K562 (cell line): ENCODE data around the gene SPECC1L. TPM values are rescaled to one million over a fixed set of nuclear protein-coding genes. Genes with fewer than 3 reads are reported as not detected.

Source experiments
- C11orf30 ChIP-seq: fragments of 450-650 bp; IDR thresholded peaks from 2 replicates; pipeline ENCODE4 v1.6.1; 2016; ENCODE audit warnings: low read depth, mild to moderate bottlenecking
- CBX8 ChIP-seq: fragments of 200-600 bp; sonication (generic); IDR thresholded peaks from 2 replicates; pipeline ENCODE4 v1.6.1; 2012; ENCODE audit warnings: borderline replicate concordance, mixed run types, low read depth, mild to moderate bottlenecking, moderate library complexity, mixed read lengths, low read length, control low read depth, inconsistent platforms; ENCODE audit not compliant: poor library complexity, severe bottlenecking; ENCODE audit errors: extremely low read depth
- CHD2 ChIP-seq: IDR thresholded peaks from 2 replicates; pipeline ENCODE4 v1.6.1; 2011; ENCODE audit warnings: low read depth, low read length
- ESRRA ChIP-seq: fragments of 450-650 bp; IDR thresholded peaks from 2 replicates; pipeline ENCODE4 v1.6.1; 2014; ENCODE audit warnings: low read depth, mild to moderate bottlenecking, moderate library complexity, borderline replicate concordance
- FOXM1 ChIP-seq, 2 experiments: fragments of 450-650 bp in 1 of 2; sonication (generic) in 1 of 2; formaldehyde crosslinking in 1 of 2; IDR thresholded peaks; 2 replicates each; pipeline versions ENCODE4 v1.6.1 to v1.9.0; 2017 to 2022; ENCODE audit warnings: low read depth in 2 of 2, mild to moderate bottlenecking in 2 of 2, missing genetic modification reagents in 1 of 2, moderate library complexity in 1 of 2
- HDAC1 ChIP-seq, 2 experiments: fragments of 450-650 bp; IDR thresholded peaks; 2 replicates each; pipeline ENCODE4 v1.6.1; 2016 to 2017; ENCODE audit warnings: inconsistent platforms in 1 of 2, mild to moderate bottlenecking in 1 of 2, moderate library complexity in 1 of 2
- HIVEP1 ChIP-seq: fragments of 250-450 bp; sonication (Bioruptor Pico); IDR thresholded peaks from 2 replicates; pipeline ENCODE4 v1.4.0; 2020; ENCODE audit warnings: mild to moderate bottlenecking
- HMG20A ChIP-seq: fragments of 450-650 bp; formaldehyde crosslinking; conservative IDR thresholded peaks from 2 replicates; pipeline ENCODE4 v1.4.0; 2020; ENCODE audit warnings: mild to moderate bottlenecking, mixed read lengths
- KLF10 ChIP-seq: fragments of 250-450 bp; sonication (Bioruptor Pico); IDR thresholded peaks from 2 replicates; pipeline ENCODE4 v1.6.1; 2021; ENCODE audit warnings: matching md5 sums
- MAFG ChIP-seq: fragments of 450-650 bp; conservative IDR thresholded peaks from 2 replicates; pipeline ENCODE4 v1.6.1; 2016; ENCODE audit warnings: missing genetic modification characterization, missing compliant biosample characterization
- MAFK ChIP-seq: IDR thresholded peaks from 2 replicates; pipeline ENCODE4 v1.6.1; 2011; ENCODE audit warnings: low read length, improper control_type of control experiment
- MTA1 ChIP-seq: fragments of 450-650 bp; IDR thresholded peaks from 2 replicates; pipeline ENCODE4 v1.6.1; 2017; ENCODE audit warnings: borderline replicate concordance
- NBN ChIP-seq: fragments of 450-650 bp; IDR thresholded peaks from 2 replicates; pipeline ENCODE4 v1.6.1; 2016; ENCODE audit warnings: low read depth, mild to moderate bottlenecking
- NFE2 ChIP-seq: IDR thresholded peaks from 2 replicates; pipeline ENCODE4 v1.6.1; 2014; ENCODE audit warnings: antibody characterized with exemption, low read depth
- NFYB ChIP-seq: IDR thresholded peaks from 2 replicates; pipeline ENCODE4 v1.6.1; 2011; ENCODE audit warnings: mild to moderate bottlenecking, moderate library complexity; ENCODE audit not compliant: insufficient read length; ENCODE audit errors: extremely low read depth
- SMAD4 ChIP-seq: fragments of 250-450 bp; sonication (Bioruptor Pico); conservative IDR thresholded peaks from 2 replicates; pipeline ENCODE4 v1.8.0; 2021; ENCODE audit warnings: inconsistent platforms, mild to moderate bottlenecking, moderate library complexity
- TBL1XR1 ChIP-seq, 2 experiments: IDR thresholded peaks; 2 replicates each; pipeline ENCODE4 v1.6.1; 2012; ENCODE audit warnings: improper control_type of control experiment in 2 of 2, low read length in 2 of 2, mild to moderate bottlenecking in 1 of 2
- ZNF316 ChIP-seq: fragments of 450-650 bp; IDR thresholded peaks from 2 replicates; pipeline ENCODE4 v1.6.1; 2016
- ZNF586 ChIP-seq: fragments of 450-650 bp; formaldehyde crosslinking; conservative IDR thresholded peaks from 2 replicates; pipeline ENCODE4 v1.4.0; 2020; ENCODE audit warnings: mild to moderate bottlenecking, moderate library complexity
- polyA plus RNA-seq, 8 experiments: library from polyadenylated mRNA; depleted of rRNA in 4 of 8; stranded (reverse) in 5 of 8; unstranded in 3 of 8; fragments of >200 nt; fragmentation: Nextera tagmentation in 2 of 8; fragmentation: Illumina TruSeq in 1 of 8; extraction: Ambion mirVana in 2 of 8; extraction: Trizol in 1 of 8; gene quantifications; 2 replicates each; pipeline versions ENCODE4 v1.2.1 to v1.2.3, GENCODE V29; 2011 to 2014; ENCODE audit warnings: inconsistent platforms in 1 of 8, missing spikeins in 1 of 8
- total RNA-seq, 7 experiments: library from RNA; depleted of rRNA in 6 of 7; stranded (reverse); fragments of >200 nt in 6 of 7; fragmentation: Illumina TruSeq in 2 of 7; extraction: Trizol in 2 of 7; gene quantifications; 2 replicates each; pipeline versions ENCODE4 v1.2.1 to v1.2.3, GENCODE V29; 2011 to 2021; ENCODE audit warnings: low replicate concordance in 1 of 7
- TF ChIP-seq, protein P1 (sequence below): sonication (generic); formaldehyde crosslinking; IDR thresholded peaks from 2 replicates; pipeline ENCODE4 v1.8.0; 2023; ENCODE audit warnings: mild to moderate bottlenecking, missing genetic modification reagents
- TF ChIP-seq, protein P2 (sequence below): sonication (generic); formaldehyde crosslinking; IDR thresholded peaks from 2 replicates; pipeline ENCODE4 v1.8.1; 2023; ENCODE audit warnings: mild to moderate bottlenecking, missing genetic modification reagents
- TF ChIP-seq, protein P3 (sequence below): fragments of 450-650 bp; IDR thresholded peaks from 2 replicates; pipeline ENCODE4 v1.6.1; 2016; ENCODE audit warnings: antibody characterized with exemption
- TF ChIP-seq, protein P4 (sequence below): fragments of 250-450 bp; sonication (Bioruptor Pico); IDR thresholded peaks from 2 replicates; pipeline ENCODE4 v1.5.0; 2021; ENCODE audit warnings: mild to moderate bottlenecking, moderate library complexity

Gene SPECC1L
- total and polyA plus RNA-seq, 9 of the 15 experiments (the other 6 are each of a cell fraction or from before 2014, with no cell fraction given), result 1.4 to 27.9 (median 14.5) TPM

GRCh38 chr22:24289741-24290163 is 19.1 kb downstream of the SPECC1L start (continued):
- TF ChIP-seq CBX8 (no peak), ESRRA (0 out of 2 replicates have a peak, but pooled peaks have one; percentile 47), HIVEP1 (CRISPR knock-in tag) (no peak), MAFG (tag) (peak; percentile 67), SMAD4 (CRISPR knock-in tag) (no peak), MTA1 (no peak), ZNF316 (peak; percentile 76), C11orf30 (peak; percentile 66), MAFK (no peak), HDAC1 (IDR thresholded peaks at IDR 0.05) (peak in 1 of 2 experiments; percentile 42; a peak in 1 of 4 replicates), NBN (no peak), NFE2 (peak; percentile 70), KLF10 (CRISPR knock-in tag) (no peak), ZNF586 (no peak), NFYB (peak; percentile 9), HMG20A (CRISPR knock-in tag) (no peak), CHD2 (no peak), FOXM1 (IDR thresholded peaks at IDR 0.05; ENCODE audit: low read depth) (no peak), FOXM1 (CRISPR knock-in tag; IDR thresholded peaks at IDR 0.05; ENCODE audit: low read depth) (no peak), TBL1XR1 (IDR thresholded peaks at IDR 0.05; ENCODE audit: low read length in 2 of 2) (no peak)
- TF ChIP-seq, protein P1, sequence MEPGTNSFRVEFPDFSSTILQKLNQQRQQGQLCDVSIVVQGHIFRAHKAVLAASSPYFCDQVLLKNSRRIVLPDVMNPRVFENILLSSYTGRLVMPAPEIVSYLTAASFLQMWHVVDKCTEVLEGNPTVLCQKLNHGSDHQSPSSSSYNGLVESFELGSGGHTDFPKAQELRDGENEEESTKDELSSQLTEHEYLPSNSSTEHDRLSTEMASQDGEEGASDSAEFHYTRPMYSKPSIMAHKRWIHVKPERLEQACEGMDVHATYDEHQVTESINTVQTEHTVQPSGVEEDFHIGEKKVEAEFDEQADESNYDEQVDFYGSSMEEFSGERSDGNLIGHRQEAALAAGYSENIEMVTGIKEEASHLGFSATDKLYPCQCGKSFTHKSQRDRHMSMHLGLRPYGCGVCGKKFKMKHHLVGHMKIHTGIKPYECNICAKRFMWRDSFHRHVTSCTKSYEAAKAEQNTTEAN, result no peak
- TF ChIP-seq, protein P2, sequence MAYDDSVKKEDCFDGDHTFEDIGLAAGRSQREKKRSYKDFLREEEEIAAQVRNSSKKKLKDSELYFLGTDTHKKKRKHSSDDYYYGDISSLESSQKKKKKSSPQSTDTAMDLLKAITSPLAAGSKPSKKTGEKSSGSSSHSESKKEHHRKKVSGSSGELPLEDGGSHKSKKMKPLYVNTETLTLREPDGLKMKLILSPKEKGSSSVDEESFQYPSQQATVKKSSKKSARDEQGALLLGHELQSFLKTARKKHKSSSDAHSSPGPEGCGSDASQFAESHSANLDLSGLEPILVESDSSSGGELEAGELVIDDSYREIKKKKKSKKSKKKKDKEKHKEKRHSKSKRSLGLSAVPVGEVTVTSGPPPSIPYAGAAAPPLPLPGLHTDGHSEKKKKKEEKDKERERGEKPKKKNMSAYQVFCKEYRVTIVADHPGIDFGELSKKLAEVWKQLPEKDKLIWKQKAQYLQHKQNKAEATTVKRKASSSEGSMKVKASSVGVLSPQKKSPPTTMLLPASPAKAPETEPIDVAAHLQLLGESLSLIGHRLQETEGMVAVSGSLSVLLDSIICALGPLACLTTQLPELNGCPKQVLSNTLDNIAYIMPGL (CRISPR knock-in tag), result no peak
- TF ChIP-seq, protein P3, sequence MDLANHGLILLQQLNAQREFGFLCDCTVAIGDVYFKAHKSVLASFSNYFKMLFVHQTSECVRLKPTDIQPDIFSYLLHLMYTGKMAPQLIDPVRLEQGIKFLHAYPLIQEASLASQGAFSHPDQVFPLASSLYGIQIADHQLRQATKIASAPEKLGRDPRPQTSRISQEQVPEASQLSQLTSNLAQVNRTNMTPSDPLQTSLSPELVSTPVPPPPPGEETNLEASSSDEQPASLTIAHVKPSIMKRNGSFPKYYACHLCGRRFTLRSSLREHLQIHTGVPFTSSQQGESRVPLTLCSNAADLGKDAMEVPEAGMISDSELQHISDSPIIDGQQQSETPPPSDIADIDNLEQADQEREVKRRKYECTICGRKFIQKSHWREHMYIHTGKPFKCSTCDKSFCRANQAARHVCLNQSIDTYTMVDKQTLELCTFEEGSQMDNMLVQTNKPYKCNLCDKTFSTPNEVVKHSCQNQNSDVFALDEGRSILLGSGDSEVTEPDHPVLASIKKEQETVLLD, result no peak
- TF ChIP-seq, protein P4, sequence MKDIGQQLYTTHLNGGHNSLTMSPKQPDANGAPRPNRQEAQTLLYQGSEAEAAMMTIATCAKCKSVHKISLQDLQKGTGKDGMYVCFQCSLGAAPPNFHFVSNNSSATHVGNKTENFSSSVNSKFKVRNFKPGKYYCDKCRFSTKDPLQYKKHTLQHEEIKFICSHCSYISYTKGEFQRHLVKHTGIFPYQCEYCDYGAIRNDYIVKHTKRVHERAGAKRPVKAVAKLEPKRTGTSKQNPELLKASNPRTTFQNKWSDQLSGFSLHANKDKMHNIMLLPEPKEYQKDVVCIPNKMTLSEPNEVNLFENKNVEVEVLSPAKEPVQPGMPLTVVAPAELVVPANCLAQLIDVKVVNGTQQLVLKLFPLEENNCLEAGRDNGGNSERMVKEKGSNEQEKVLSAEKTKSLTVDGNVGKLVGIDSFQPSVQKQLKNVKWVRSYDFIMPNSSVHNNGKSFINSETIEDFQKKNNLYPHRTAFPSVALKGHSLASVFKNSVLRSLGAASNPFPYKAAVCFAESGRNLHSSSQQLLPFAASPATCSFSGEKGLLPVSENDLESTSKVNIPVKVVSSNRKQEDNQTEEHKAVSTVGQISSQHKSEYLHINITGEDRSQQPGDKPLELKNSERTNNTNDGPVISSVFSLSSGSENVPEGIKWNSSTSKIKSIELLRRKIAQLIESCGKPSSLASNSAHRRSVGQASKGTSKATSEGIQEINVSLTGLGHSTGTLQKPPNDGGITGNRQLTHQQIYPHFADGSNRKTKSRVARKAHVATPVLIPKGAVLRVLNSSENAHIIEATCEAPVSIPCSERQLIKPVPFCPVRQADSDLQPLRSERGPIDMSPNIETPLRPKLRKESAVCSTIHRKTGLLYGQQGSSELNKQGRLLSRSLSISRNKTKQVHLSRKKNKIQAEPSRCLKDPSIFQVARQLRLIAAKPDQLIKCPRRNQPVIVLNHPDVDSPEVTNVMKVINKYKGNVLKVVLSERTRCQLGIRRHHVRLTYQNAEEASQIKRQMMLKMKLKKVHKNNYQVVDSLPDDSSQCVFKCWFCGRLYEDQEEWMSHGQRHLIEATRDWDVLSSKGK (CRISPR knock-in tag), result no peak
